Measurements from ENCODE around the gene DPP10.

DNA sequence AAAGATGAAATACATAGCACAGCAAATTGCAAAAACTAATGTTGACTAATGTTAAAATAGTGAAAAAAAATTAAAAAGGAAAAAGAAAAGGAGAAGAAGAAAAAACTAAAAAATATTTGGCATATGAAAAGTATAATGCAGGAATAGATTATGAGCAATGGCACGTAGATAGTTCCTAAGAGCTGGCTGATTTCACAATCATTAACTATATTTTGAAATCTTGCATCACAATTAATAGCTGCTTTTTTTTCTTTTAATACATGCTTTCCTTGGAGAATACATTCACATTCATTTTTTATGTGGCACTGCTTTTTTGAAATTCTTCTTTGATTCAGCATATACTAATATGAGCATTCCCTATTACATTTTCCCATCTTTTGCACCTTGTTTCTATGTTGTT is 299.8 kb downstream of the DPP10 start:
- TF ChIP-seq POLR2AphosphoS5 (IDR thresholded peaks at IDR 0.05) = no peak
- TF ChIP-seq, protein P1, sequence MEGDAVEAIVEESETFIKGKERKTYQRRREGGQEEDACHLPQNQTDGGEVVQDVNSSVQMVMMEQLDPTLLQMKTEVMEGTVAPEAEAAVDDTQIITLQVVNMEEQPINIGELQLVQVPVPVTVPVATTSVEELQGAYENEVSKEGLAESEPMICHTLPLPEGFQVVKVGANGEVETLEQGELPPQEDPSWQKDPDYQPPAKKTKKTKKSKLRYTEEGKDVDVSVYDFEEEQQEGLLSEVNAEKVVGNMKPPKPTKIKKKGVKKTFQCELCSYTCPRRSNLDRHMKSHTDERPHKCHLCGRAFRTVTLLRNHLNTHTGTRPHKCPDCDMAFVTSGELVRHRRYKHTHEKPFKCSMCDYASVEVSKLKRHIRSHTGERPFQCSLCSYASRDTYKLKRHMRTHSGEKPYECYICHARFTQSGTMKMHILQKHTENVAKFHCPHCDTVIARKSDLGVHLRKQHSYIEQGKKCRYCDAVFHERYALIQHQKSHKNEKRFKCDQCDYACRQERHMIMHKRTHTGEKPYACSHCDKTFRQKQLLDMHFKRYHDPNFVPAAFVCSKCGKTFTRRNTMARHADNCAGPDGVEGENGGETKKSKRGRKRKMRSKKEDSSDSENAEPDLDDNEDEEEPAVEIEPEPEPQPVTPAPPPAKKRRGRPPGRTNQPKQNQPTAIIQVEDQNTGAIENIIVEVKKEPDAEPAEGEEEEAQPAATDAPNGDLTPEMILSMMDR (IDR thresholded peaks at IDR 0.05) = no peak
- TF ChIP-seq POLR2A (IDR thresholded peaks at IDR 0.05) = no peak
